GM13976 (cell line): ENCODE data around the gene ATP13A2.

Experiments used
- DNase-seq: peaks from one replicate; pipeline ENCODE4 v3.0.0; 2012; ENCODE audit warnings: low spot score
- CTCF ChIP-seq: IDR thresholded peaks from 2 replicates; pipeline ENCODE4 v1.5.1; 2012; ENCODE audit warnings: borderline replicate concordance, mild to moderate bottlenecking; ENCODE audit not compliant: insufficient read depth; ENCODE audit errors: extremely low read depth, missing control alignments, control extremely low read depth
- in situ Hi-C: fragments of 300-500 bp; cut with MboI; formaldehyde crosslinking; loops from one replicate; pipeline ENCODE4 v1.12.0; 2022; ENCODE audit warnings: low sequenced_read_pairs, mixed read lengths, inconsistent platforms; ENCODE audit not compliant: unreplicated experiment

The ATP13A2 gene

DNA sequence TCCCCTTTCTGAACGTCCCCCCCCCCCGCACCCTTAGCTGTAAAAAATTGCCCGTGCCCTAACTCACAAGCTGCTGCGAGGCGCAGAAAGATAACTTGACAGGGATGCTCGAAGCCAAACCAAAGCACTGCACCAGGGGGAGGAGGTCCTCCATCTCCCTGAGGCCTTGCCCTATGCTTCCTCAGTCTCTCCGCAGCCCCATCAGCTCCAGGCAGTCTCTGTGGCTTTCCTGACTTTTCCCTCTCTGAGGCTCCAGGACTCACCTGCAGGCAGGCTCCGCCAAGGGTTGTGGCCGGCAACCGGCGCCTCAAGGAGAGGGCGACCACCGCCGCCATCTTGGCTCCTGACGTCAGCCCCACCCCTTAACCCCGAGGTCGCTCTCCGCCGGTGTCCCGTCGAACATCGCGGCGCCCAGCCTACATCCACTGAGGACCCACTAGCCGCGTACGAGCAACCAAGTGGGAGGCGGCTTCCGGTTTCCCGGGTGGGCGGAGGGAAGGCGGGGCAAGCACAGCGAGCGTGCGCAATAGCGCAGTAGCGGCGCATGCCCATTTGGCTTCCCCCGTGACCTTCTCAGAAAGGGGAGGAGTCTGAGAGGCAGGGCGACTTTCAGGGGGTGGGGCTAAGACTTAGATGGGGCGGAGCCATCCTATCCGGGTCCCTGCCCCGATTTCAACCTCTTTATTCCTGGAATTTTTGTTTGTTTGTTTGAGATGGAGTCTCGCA is 42.1 kb upstream of the ATP13A2 start, which contains the start of gene SDHB:
TSS of gene SDHB (minus strand) at position 348 of the 726 bp plus-strand sequence. CDS start at position 335, 13 bp downstream.
- in situ Hi-C loops = no loop called here

DNA sequence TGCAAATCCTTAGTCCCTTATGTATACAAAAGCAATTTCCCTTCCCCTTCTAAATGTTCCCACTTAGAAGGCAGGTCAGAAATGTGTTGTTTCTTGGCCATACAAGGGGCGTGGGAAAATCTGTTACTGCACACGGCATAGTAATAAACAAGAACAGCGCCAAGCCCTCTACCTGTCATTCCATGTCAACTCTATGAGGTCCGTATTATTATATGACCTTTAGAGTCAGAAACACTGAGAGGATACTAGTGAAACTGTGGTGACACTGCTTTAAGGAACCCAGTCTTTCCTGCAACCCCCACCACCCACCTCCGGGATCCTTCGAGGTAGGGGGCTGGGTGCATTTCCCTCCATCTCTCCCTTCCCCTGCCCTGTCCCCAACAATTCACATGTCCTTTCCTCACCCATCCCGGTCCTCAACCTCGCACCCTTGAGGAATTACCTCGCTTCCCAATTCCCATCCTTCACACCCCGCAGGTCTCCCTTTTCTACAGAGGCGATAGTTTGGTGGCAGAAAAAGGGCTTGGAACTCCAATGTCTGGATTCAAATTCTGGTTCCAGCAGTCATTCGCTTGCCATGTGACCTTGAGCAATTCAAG is 41.5 kb upstream of the ATP13A2 start:
- in situ Hi-C loops = no loop called here
- DNase-seq = no peak
- no peak for TF ChIP-seq CTCF

More for the DNA sequence above, 42.1 kb upstream of the ATP13A2 start, which contains the start of gene SDHB:
- no peak for TF ChIP-seq CTCF
- DNase-seq = peak; percentile 98

GRCh38 chr1:17052641-17053040 is 40.9 kb upstream of the ATP13A2 start:
- in situ Hi-C loops = no loop called here
- no peak for DNase-seq
- TF ChIP-seq CTCF = no peak

DNA sequence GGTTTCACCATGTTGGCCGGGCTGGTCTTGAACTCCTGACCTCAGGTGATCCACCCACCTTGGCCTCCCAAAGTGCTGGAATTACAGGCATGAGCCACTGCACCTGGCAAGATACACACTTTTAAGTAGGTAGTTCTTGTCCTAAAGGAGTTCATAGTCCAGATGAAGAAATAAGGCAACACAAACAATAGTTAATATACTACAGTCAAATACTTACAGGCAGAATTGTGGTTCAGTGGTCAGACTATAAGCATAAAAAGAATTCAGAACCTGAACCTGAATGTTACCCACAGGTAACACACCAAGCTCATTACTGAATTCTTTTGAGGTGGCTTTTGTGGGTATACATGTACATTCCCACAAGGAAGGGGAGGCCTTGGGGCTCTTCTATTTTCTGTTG is 40.3 kb upstream of the ATP13A2 start:
- no peak for TF ChIP-seq CTCF
- no peak for DNase-seq
- in situ Hi-C loops = no loop called here

DNA sequence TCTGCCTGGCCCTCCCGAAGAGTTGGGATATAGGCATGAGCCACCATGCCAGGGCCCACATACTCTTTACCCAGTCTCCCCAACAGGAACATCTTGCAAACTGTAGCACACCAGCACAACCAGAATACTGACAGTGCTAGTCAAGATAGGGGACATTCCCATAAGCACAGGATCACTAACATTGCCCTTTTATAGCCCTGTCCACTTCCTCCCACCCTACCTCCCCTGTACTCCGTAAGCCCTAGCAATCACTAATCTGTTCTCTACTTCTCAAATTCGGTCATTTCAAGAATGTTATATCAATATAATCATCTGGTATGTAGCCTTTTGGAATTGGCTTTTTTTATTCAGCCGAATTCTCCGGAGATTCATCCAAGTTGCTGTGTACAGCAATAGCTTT is 36.2 kb upstream of the ATP13A2 start:
- TF ChIP-seq CTCF = no peak
- in situ Hi-C loops = loop anchor here (10.0 kb wide), 1 partner anchor 83 kb away; no protein-coding TSS in a partner anchor
- no peak for DNase-seq

- in situ Hi-C loops = loop anchor here (10.0 kb wide), 1 partner anchor 81 kb away; no protein-coding TSS in a partner anchor
- TF ChIP-seq CTCF = no peak
- no peak for DNase-seq
Observed at GRCh38 chr1:17046334-17046657, 34.6 kb upstream of the ATP13A2 start.
